GM12878 (cell line): ENCODE results near the gene BORCS6.

Experiments used
- CEBPB ChIP-seq, 2 experiments: fragments of 150-350 bp in 1 of 2; IDR thresholded peaks; 2 replicates each; pipeline ENCODE4 v1.6.1; 2012 to 2014; ENCODE audit warnings: low read depth in 2 of 2, low read length in 2 of 2, borderline replicate concordance in 1 of 2, inconsistent platforms in 1 of 2
- CHD2 ChIP-seq: IDR thresholded peaks from 2 replicates; pipeline ENCODE4 v1.6.1; 2011; ENCODE audit warnings: low read depth, low read length, improper control_type of control experiment, borderline replicate concordance
- CREM ChIP-seq: IDR thresholded peaks from 2 replicates; pipeline ENCODE4 v1.6.1; 2014; ENCODE audit warnings: antibody characterized with exemption, low read depth
- CTCF ChIP-seq, 3 experiments: IDR thresholded peaks in 2 of 3; conservative IDR thresholded peaks in 1 of 3; 2 replicates each; pipeline ENCODE4 v1.5.1; 2011; ENCODE audit warnings: low read depth in 3 of 3, low read length in 3 of 3, mild to moderate bottlenecking in 3 of 3, control low read depth in 2 of 3, moderate library complexity in 2 of 3, inconsistent platforms in 1 of 3, mixed read lengths in 1 of 3; ENCODE audit not compliant: control insufficient read depth in 2 of 3, insufficient read depth in 1 of 3; ENCODE audit errors: extremely low read depth in 1 of 3
- EP300 ChIP-seq, 2 experiments: fragments of 150-350 bp in 1 of 2; IDR thresholded peaks; 2 replicates each; pipeline ENCODE4 v1.6.1; 2011 to 2012; ENCODE audit warnings: low read depth in 2 of 2, low read length in 2 of 2, borderline replicate concordance in 1 of 2, improper control_type of control experiment in 1 of 2, inconsistent platforms in 1 of 2; ENCODE audit not compliant: control insufficient read depth in 1 of 2
- JUND ChIP-seq: IDR thresholded peaks from 2 replicates; pipeline ENCODE4 v1.6.1; 2012; ENCODE audit warnings: low read depth, mild to moderate bottlenecking, low read length, improper control_type of control experiment, moderate library complexity
- RAD51 ChIP-seq: fragments of 450-650 bp; IDR thresholded peaks from 2 replicates; pipeline ENCODE4 v1.6.1; 2016; ENCODE audit warnings: moderate library complexity, mild to moderate bottlenecking, inconsistent platforms
- RB1 ChIP-seq: fragments of 450-650 bp; formaldehyde crosslinking; IDR thresholded peaks from 2 replicates; pipeline ENCODE4 v1.6.1; 2017; ENCODE audit warnings: mild to moderate bottlenecking, borderline replicate concordance
- SP1 ChIP-seq: IDR thresholded peaks from one replicate; pipeline ENCODE4 v1.6.1; 2011; ENCODE audit warnings: low read depth, low read length
- USF1 ChIP-seq: IDR thresholded peaks from 2 replicates; pipeline ENCODE4 v1.6.1; 2011; ENCODE audit warnings: borderline replicate concordance, low read depth, mild to moderate bottlenecking, moderate library complexity, mixed read lengths, low read length; ENCODE audit not compliant: insufficient read depth; ENCODE audit errors: extremely low read length

- no peak for TF ChIP-seq CTCF (IDR thresholded peaks at IDR 0.05 in 2 of 3, conservative IDR thresholded peaks at IDR 0.05 in 1 of 3; ENCODE audit: control insufficient read depth in 2 of 3, extremely low read depth in 1 of 3, insufficient read depth in 1 of 3, low read depth in 3 of 3, low read length in 3 of 3)
- no peak for TF ChIP-seq RAD51
- no peak for TF ChIP-seq CEBPB (IDR thresholded peaks at IDR 0.05; ENCODE audit: borderline replicate concordance in 1 of 2, low read depth in 2 of 2, low read length in 2 of 2)
- TF ChIP-seq CHD2 = no peak
- no peak for TF ChIP-seq USF1
- no peak for TF ChIP-seq CREM
- TF ChIP-seq JUND = no peak
- no peak for TF ChIP-seq EP300 (IDR thresholded peaks at IDR 0.05; ENCODE audit: borderline replicate concordance in 1 of 2, control insufficient read depth in 1 of 2, low read depth in 2 of 2, low read length in 2 of 2)
- no peak for TF ChIP-seq SP1
- TF ChIP-seq RB1 = no peak
These were observed 41.4 kb downstream of the BORCS6 start for GRCh38 chr17:8148560-8148959.
